ENCODE data around the gene WDR6.

The WDR6 gene

GRCh38 chr3:49028298-49028672 is 21.1 kb downstream of the WDR6 start:
- DNase-seq (ENCODE audit: low spot score): no peak

- peak; percentile 95 for DNase-seq (ENCODE audit: low spot score)
These were observed 21.7 kb downstream of the WDR6 start, which contains the start of gene IMPDH2 for GRCh38 chr3:49028673-49029562. TSS of gene IMPDH2 (minus strand) at chr3:49029398. CDS start at chr3:49029350, 48 bp downstream.

- no peak for DNase-seq (ENCODE audit: low spot score)
These were observed 22.3 kb downstream of the WDR6 start for GRCh38 chr3:49029563-49029884.

- DNase-seq (ENCODE audit: low spot score): no peak
These were observed 23.1 kb downstream of the WDR6 start for GRCh38 chr3:49030321-49030720.

GRCh38 chr3:49032646-49033304 is 25.6 kb downstream of the WDR6 start:
- no peak for DNase-seq (ENCODE audit: low spot score)

GRCh38 chr3:49034650-49035049 is 27.5 kb downstream of the WDR6 start:
- DNase-seq (ENCODE audit: low spot score): no peak

- DNase-seq (ENCODE audit: low spot score): no peak
These were observed 28.1 kb downstream of the WDR6 start for GRCh38 chr3:49035281-49035680.

- no peak for DNase-seq (ENCODE audit: low spot score)
These were observed 46.4 kb downstream of the WDR6 start for GRCh38 chr3:49053543-49053942.

- no peak for DNase-seq (ENCODE audit: low spot score)
These were observed 47.2 kb downstream of the WDR6 start for GRCh38 chr3:49054344-49054862.

GRCh38 chr3:49057268-49057667 is 50.1 kb downstream of the WDR6 start:
- no peak for DNase-seq (ENCODE audit: low spot score)

- no peak for DNase-seq (ENCODE audit: low spot score)
These were observed 50.8 kb downstream of the WDR6 start for GRCh38 chr3:49058011-49058410.

All from CD4-positive, alpha-beta T cell treated with Interleukin-2 at 100 ng/mL for 4 hours (primary cell).